ENCODE data around the gene GIMAP7. TPM values are rescaled to one million over a fixed set of nuclear protein-coding genes. Genes with fewer than 3 reads are reported as not detected.

GIMAP7 gene
- total RNA-seq, 1 donor from 2014 or later, result not detected

DNA sequence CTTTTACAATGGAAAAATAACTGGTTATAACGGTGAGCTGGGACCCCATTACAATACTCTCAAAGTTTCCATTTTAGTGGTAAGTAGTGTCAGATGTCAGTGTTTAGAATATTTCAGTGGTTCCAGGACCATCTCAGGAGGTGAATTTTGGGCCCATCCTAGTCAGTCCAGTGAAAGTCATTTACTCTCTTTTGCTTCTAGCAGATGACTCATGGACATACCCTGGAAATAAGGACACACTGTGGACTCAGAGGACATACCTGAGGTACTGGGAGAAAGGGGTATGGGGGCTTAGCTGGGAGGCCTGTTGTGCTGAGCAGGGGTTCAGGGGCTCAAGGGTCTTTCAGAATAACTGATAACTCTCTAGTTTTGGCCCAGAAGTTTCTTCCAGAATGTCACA is 51.9 kb downstream of the GIMAP7 start:
- DNase-seq (ENCODE audit: low read depth, low spot score), result no peak
- Mint-ChIP-seq H3K27ac (ENCODE audit: unreplicated experiment) (no peak overlapping the region), H3K4me1 (no peaks in the 10 kb centered on the region)

DNA sequence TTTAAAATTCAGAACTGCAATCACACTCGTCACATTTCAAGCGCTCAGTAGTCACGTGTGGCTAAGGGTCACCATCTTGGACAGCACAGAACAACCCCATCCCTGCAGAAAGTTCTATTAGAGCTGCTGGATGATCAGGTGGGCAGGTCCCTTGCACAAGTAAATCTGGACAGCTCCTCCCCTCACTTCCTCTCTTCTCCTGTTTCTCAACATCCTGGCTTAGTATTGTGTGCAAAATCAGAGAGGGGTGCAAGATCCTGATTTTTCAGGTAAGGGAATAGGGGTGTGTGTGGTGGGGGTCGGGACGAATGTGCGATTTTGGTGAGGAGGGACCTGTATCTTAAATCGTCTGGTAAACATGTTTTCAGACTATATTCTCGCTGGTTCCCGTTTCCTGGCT is 52.5 kb downstream of the GIMAP7 start, which contains the start of gene GIMAP4:
TSS of gene GIMAP4 (plus strand) at position 222 of the 400 bp plus-strand sequence. CDS start 2,512 bp downstream, outside the sequence.
- Mint-ChIP-seq H3K9me3 (no peaks in the 10 kb centered on the region), H3K27me3 (ENCODE audit: low read depth) (peaks cover 12% of the 10 kb centered on the region), H3K4me3 (no peak within 1 kb of the TSS), H3K4me1 (no peaks in the 10 kb centered on the region), H3K36me3 (ENCODE audit: low read depth) (no peaks in the 10 kb centered on the region), H3K27ac (ENCODE audit: unreplicated experiment) (no peak within 1 kb of the TSS)
- DNase-seq (ENCODE audit: low read depth, low spot score), result no peak
- TF ChIP-seq, protein P1, sequence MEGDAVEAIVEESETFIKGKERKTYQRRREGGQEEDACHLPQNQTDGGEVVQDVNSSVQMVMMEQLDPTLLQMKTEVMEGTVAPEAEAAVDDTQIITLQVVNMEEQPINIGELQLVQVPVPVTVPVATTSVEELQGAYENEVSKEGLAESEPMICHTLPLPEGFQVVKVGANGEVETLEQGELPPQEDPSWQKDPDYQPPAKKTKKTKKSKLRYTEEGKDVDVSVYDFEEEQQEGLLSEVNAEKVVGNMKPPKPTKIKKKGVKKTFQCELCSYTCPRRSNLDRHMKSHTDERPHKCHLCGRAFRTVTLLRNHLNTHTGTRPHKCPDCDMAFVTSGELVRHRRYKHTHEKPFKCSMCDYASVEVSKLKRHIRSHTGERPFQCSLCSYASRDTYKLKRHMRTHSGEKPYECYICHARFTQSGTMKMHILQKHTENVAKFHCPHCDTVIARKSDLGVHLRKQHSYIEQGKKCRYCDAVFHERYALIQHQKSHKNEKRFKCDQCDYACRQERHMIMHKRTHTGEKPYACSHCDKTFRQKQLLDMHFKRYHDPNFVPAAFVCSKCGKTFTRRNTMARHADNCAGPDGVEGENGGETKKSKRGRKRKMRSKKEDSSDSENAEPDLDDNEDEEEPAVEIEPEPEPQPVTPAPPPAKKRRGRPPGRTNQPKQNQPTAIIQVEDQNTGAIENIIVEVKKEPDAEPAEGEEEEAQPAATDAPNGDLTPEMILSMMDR (conservative IDR thresholded peaks at IDR 0.05), result no peak

More for the DNA sequence above, 51.9 kb downstream of the GIMAP7 start:
- TF ChIP-seq, protein P1 (conservative IDR thresholded peaks at IDR 0.05), result no peak
- no peaks in the 10 kb centered on the region for H3K36me3 Mint-ChIP-seq (ENCODE audit: low read depth)
- no peak overlapping the region for H3K4me3 Mint-ChIP-seq
- H3K9me3 Mint-ChIP-seq, result no peaks in the 10 kb centered on the region
- H3K27me3 Mint-ChIP-seq (ENCODE audit: low read depth), result peaks cover 12% of the 10 kb centered on the region

DNA sequence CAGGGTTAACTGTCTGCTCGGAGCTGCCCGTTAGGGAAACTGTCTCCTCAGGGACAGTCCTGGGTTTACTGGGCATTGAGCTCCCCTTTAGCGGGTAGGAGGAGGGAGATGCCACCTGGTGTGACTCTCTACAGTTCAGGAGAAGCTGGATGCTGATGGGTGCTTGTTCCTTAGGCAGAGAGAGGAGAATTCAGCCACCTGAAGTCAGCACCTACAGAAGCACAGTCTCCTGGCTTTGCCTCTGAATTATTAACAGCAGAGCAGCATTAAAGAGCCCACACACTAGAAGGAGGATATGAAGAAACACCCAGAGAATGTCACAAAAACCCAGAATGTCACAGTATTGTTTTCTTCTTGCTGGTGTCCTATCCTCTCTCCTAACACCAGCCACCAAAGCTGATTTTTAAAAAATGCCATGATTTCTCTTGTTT is 53.2 kb downstream of the GIMAP7 start:
- peaks cover 4% of the 10 kb centered on the region for H3K9me3 Mint-ChIP-seq
- H3K27ac Mint-ChIP-seq (ENCODE audit: unreplicated experiment), result no peak overlapping the region
- H3K27me3 Mint-ChIP-seq (ENCODE audit: low read depth), result peaks cover 12% of the 10 kb centered on the region
- H3K36me3 Mint-ChIP-seq (ENCODE audit: low read depth), result no peaks in the 10 kb centered on the region
- H3K4me3 Mint-ChIP-seq, result no peak overlapping the region
- no peak for DNase-seq (ENCODE audit: low read depth, low spot score)
- TF ChIP-seq, protein P1 (conservative IDR thresholded peaks at IDR 0.05), result no peak
- H3K4me1 Mint-ChIP-seq, result no peaks in the 10 kb centered on the region

DNA sequence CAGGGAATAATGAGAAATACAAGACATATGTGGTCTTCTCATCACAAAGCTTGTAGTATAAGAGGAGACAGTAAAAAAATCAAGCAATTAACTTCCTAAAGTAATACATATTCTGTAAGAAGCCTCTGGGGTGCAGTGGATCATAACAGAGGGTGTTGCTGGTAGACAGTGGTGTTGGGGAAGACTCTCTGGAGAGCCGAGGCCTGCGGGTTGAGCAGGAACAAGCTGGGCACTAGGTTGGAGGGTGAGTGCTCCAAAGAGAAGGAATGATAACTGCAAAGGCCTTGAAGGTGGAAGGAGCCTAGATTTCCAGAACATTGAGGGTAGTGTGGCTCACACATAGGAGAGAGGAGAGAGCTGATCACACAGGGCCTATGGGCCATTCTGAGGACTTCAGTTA is 54.0 kb downstream of the GIMAP7 start:
- Mint-ChIP-seq H3K27ac (ENCODE audit: unreplicated experiment) (no peak overlapping the region), H3K36me3 (ENCODE audit: low read depth) (no peaks in the 10 kb centered on the region), H3K4me3 (no peak overlapping the region), H3K27me3 (ENCODE audit: low read depth) (peaks cover 8% of the 10 kb centered on the region), H3K9me3 (peaks cover 4% of the 10 kb centered on the region), H3K4me1 (no peaks in the 10 kb centered on the region)
- no peak for DNase-seq (ENCODE audit: low read depth, low spot score)
- TF ChIP-seq, protein P1 (conservative IDR thresholded peaks at IDR 0.05), result no peak

DNA sequence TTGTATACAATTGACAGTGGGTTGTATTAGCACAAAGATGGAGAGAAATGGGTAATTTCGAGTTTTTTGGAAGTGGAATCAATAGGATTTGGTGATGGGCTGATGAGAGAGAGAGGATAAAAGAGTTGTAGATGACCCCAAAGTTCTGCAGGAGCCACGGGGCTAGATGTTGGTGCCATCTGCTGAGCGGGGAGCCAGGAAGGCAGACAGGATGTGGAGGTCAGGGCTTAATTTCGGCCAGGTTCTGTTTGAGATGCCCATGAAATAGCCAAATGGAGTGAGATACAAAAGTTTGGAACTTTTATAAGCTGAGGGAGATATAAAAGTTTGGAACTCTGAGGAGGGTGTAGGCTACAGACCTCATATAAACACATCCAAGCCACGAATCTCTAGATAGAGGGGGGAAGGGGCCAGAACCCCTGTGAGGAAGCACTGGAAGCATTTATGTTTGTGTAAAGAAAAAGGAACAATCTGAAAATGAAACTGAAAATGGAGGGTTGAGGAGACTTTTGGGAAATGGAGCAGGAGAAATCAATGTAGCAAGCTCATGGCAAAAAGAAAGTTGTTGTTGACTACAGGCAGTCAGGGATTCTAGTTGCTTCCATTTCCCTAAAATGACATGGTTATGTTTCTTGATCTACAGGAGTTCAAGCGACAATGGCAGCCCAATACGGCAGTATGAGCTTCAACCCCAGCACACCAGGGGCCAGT is 54.7 kb downstream of the GIMAP7 start:
- Mint-ChIP-seq H3K27me3 (ENCODE audit: low read depth) (peaks cover 8% of the 10 kb centered on the region), H3K9me3 (peaks cover 4% of the 10 kb centered on the region), H3K27ac (ENCODE audit: unreplicated experiment) (no peak overlapping the region), H3K4me3 (no peak overlapping the region), H3K4me1 (no peaks in the 10 kb centered on the region), H3K36me3 (ENCODE audit: low read depth) (no peaks in the 10 kb centered on the region)
- no peak for DNase-seq (ENCODE audit: low read depth, low spot score)
- TF ChIP-seq, protein P1 (conservative IDR thresholded peaks at IDR 0.05), result no peak

Other genes starting within 250 kb of the GIMAP7 start
- 23.2 and 26.3 TPM in 2 replicates for gene LRRC61, start 191.5 kb upstream of the GIMAP7 start, total RNA-seq
- gene ACTR3C, start 191.3 kb upstream of the GIMAP7 start, total RNA-seq, result 0.49 and 0.61 TPM in 2 replicates
- gene RARRES2, start 173.2 kb upstream of the GIMAP7 start, total RNA-seq, result 24.4 and 26.3 TPM in 2 replicates
- 212 and 224 TPM in 2 replicates for gene REPIN1, start 146.1 kb upstream of the GIMAP7 start, total RNA-seq
- 13.3 and 16.5 TPM in 2 replicates for gene ZNF775, start 135.5 kb upstream of the GIMAP7 start, total RNA-seq
- not detected in 2 replicates for gene GIMAP8, start 64.2 kb upstream of the GIMAP7 start, total RNA-seq
- not detected in 2 replicates for gene GIMAP4, start 52.5 kb downstream of the GIMAP7 start, total RNA-seq
- not detected in 2 replicates for gene GIMAP6, start 117.5 kb downstream of the GIMAP7 start, total RNA-seq
- not detected in 2 replicates for gene GIMAP2, start 170.8 kb downstream of the GIMAP7 start, total RNA-seq
- gene GIMAP1, start 201.7 kb downstream of the GIMAP7 start, total RNA-seq, result not detected in 2 replicates
- 0.19 TPM in 1 of 2 replicates, not detected in the other for gene GIMAP5, start 222.5 kb downstream of the GIMAP7 start, total RNA-seq

Measured in neural crest cell (in vitro differentiated cells).